ENCODE measurements around the gene FTSJ1.
"Not testable (repeated sequence)": the region's sequence is repeated elsewhere in the genome, so short reads cannot be mapped to it uniquely, and the experiment has no call there.

GRCh38 chrX:48427027-48427716 lies 48.8 kb upstream of the FTSJ1 start:
- not testable (repeated sequence) for TF ChIP-seq ZNF274 (IDR thresholded peaks at IDR 0.05; ENCODE audit: low read depth, low read length); YY1 (IDR thresholded peaks at IDR 0.05; ENCODE audit: insufficient read depth, insufficient read length)

Measured in NT2/D1 (cell line).